Colonic mucosa (tissue), 4 donors: ENCODE data around the gene TYMP. TPM values are rescaled to one million over a fixed set of nuclear protein-coding genes. Genes with fewer than 3 reads are reported as not detected.

Source experiments
- DNase-seq: peaks from one replicate; pipeline ENCODE4 v3.0.0-alpha.2; 2020
- H3K27ac ChIP-seq: fragments of 200-600 bp; one replicate; pipeline ENCODE4 v1.8.0; 2021
- H3K27me3 ChIP-seq: fragments of 200-600 bp; one replicate; pipeline ENCODE4 v1.8.0; 2021
- H3K36me3 ChIP-seq: fragments of 200-600 bp; one replicate; pipeline ENCODE4 v1.8.0; 2021
- H3K4me1 ChIP-seq: fragments of 200-600 bp; one replicate; pipeline ENCODE4 v1.8.0; 2021; ENCODE audit warnings: mild to moderate bottlenecking
- H3K4me3 ChIP-seq: fragments of 200-600 bp; one replicate; pipeline ENCODE4 v1.8.0; 2021
- H3K9ac ChIP-seq, 2 donors: one replicate each; pipeline ENCODE4 v1.7.0; 2013; ENCODE audit warnings: control low read depth in 2 of 2, low read depth in 2 of 2, low read length in 2 of 2
- H3K9me3 ChIP-seq: fragments of 200-600 bp; one replicate; pipeline ENCODE4 v1.8.0; 2021
- CTCF ChIP-seq: fragments of 200-600 bp; IDR thresholded peaks from one replicate; pipeline ENCODE4 v1.8.0; 2022; ENCODE audit warnings: antibody characterized with exemption, mild to moderate bottlenecking
- intact Hi-C: fragments of 100-400 bp; cut with DNase I; formaldehyde crosslinking; loops from one replicate; pipeline ENCODE4 v1.14.1; 2022
- total RNA-seq, 2 donors: library from RNA; stranded (reverse); fragmentation: NEBNext Ultra II Directional in 1 of 2; extraction: Animal tissue kit (Norgen Biotek cat#: 25700) in 1 of 2; gene quantifications; one replicate each; pipeline ENCODE4 v1.2.1, GENCODE V29; 2021
- donor health status: healthy.
- donor health status: DM: no; HTN: no; CAD: no.
- donor health status: DM: no; HTN: no; CAD: no.

The TYMP gene
- total RNA-seq, 2 donors from 2014 or later, result 22.6 to 28.0 TPM

GRCh38 chr22:50526108-50526833 lies 3.5 kb downstream of the TYMP start:
- peaks cover 10% of the 10 kb centered on the region for H3K36me3 ChIP-seq
- TF ChIP-seq CTCF, result peak; percentile 44
- peak overlapping the region; percentile 100 for H3K27ac ChIP-seq
- H3K27me3 ChIP-seq, result no peaks in the 10 kb centered on the region
- H3K9ac ChIP-seq, result peak overlapping the region; percentile 86
- intact Hi-C loops, result no loop called here
- H3K9me3 ChIP-seq, result no peaks in the 10 kb centered on the region
- peaks cover 16% of the 10 kb centered on the region for H3K4me1 ChIP-seq
- peak overlapping the region; percentile 85 for H3K4me3 ChIP-seq
- DNase-seq, result peak; percentile 86

- Histone ChIP-seq H3K27me3 (no peaks in the 10 kb centered on the region), H3K36me3 (peaks cover 10% of the 10 kb centered on the region), H3K4me1 (peaks cover 16% of the 10 kb centered on the region), H3K9me3 (no peaks in the 10 kb centered on the region), H3K4me3 (peak overlapping the region; percentile 85), H3K27ac (peak overlapping the region; percentile 100), H3K9ac (peak overlapping the region; percentile 86)
- TF ChIP-seq CTCF, result no peak
- intact Hi-C loops, result no loop called here
- DNase-seq, result no peak
Measured at GRCh38 chr22:50525858-50526107, 4.0 kb downstream of the TYMP start.

GRCh38 chr22:50525104-50525857 lies 4.5 kb downstream of the TYMP start, which contains the start of gene SCO2:
SCO2 (minus strand) TSS chr22:50525598; CDS start chr22:50524411, 1,187 bp downstream.
- peak within 1 kb of the TSS; percentile 85 for H3K4me3 ChIP-seq
- peak within 1 kb of the TSS; percentile 100 for H3K27ac ChIP-seq
- DNase-seq, result peak; percentile 97
- intact Hi-C loops, result no loop called here
- H3K4me1 ChIP-seq, result peaks cover 16% of the 10 kb centered on the region
- H3K9me3 ChIP-seq, result no peaks in the 10 kb centered on the region
- H3K9ac ChIP-seq, result peak within 1 kb of the TSS; percentile 86
- H3K27me3 ChIP-seq, result no peaks in the 10 kb centered on the region
- H3K36me3 ChIP-seq, result peaks cover 10% of the 10 kb centered on the region
- peak; percentile 34 for TF ChIP-seq CTCF

- peak overlapping the region; percentile 100 for H3K27ac ChIP-seq
- H3K9ac ChIP-seq, result peak overlapping the region; percentile 86
- H3K27me3 ChIP-seq, result no peaks in the 10 kb centered on the region
- TF ChIP-seq CTCF, result no peak
- peaks cover 16% of the 10 kb centered on the region for H3K4me1 ChIP-seq
- peak; percentile 83 for DNase-seq
- intact Hi-C loops, result loop anchor here (5.0 kb wide), 1 partner anchor 38 kb away; the partner anchor contains the start of gene SYCE3
- H3K36me3 ChIP-seq, result peaks cover 10% of the 10 kb centered on the region
- no peaks in the 10 kb centered on the region for H3K9me3 ChIP-seq
- H3K4me3 ChIP-seq, result peak overlapping the region; percentile 85
Measured at GRCh38 chr22:50524676-50525103, 5.1 kb downstream of the TYMP start.

GRCh38 chr22:50523806-50524675 lies 5.8 kb downstream of the TYMP start:
- intact Hi-C loops, result loop anchor here (5.0 kb wide), 1 partner anchor 38 kb away; the partner anchor contains the start of gene SYCE3
- H3K4me1 ChIP-seq, result peaks cover 12% of the 10 kb centered on the region
- H3K9me3 ChIP-seq, result no peaks in the 10 kb centered on the region
- no peak for TF ChIP-seq CTCF
- peak; percentile 67 for DNase-seq
- H3K9ac ChIP-seq, result peak overlapping the region; percentile 86
- peaks cover 10% of the 10 kb centered on the region for H3K36me3 ChIP-seq
- peak overlapping the region; percentile 85 for H3K4me3 ChIP-seq
- H3K27ac ChIP-seq, result peak overlapping the region; percentile 100
- no peaks in the 10 kb centered on the region for H3K27me3 ChIP-seq
